MCF 10A (cell line): Measurements from ENCODE around the gene TGM5. TPM values are rescaled to one million over a fixed set of nuclear protein-coding genes. Genes with fewer than 3 reads are reported as not detected.
"Not testable (repeated sequence)": the region's sequence is repeated elsewhere in the genome, so short reads cannot be mapped to it uniquely, and the experiment has no call there.

Source experiments
- BruUV-seq: library from RNA; stranded (reverse); fragments of 400-500 nt; replicated peaks from 2 replicates; lab custom pipeline; 2021; lab: Mats Ljungman, UMichigan
- CTCF ChIA-PET: fragments of 300-600 bp; sonication (Branson Sonifier 250); formaldehyde crosslinking; extraction: SDS; loops from one replicate; lab custom pipeline; 2021; ENCODE audit warnings: antibody characterized with exemption, inconsistent platforms; lab: Yijun Ruan, JAX
- POLR2A ChIA-PET: fragments of 300-600, 350-650 bp; sonication (Branson Sonifier 250); formaldehyde crosslinking; extraction: SDS; loops from one replicate; lab custom pipeline; 2020; ENCODE audit warnings: antibody characterized with exemption, inconsistent platforms; lab: Yijun Ruan, JAX
- DNase-seq: peaks from one replicate; pipeline ENCODE4 v3.0.0-alpha.2; 2018; ENCODE audit not compliant: unreplicated experiment
- H3K27ac Mint-ChIP-seq: one replicate; pipeline ENCODE4 v1.8.0; 2022; ENCODE audit warnings: mild to moderate bottlenecking, low read depth, mixed read lengths; ENCODE audit not compliant: unreplicated experiment
- H3K27me3 Mint-ChIP-seq: one replicate; pipeline ENCODE4 v1.8.0; 2022; ENCODE audit warnings: mixed read lengths; ENCODE audit not compliant: insufficient read depth, unreplicated experiment
- H3K36me3 Mint-ChIP-seq: one replicate; pipeline ENCODE4 v1.8.0; 2022; ENCODE audit warnings: mild to moderate bottlenecking, moderate library complexity, mixed read lengths; ENCODE audit not compliant: insufficient read depth, unreplicated experiment
- H3K4me1 Mint-ChIP-seq: one replicate; pipeline ENCODE4 v1.8.0; 2022; ENCODE audit warnings: mixed read lengths; ENCODE audit not compliant: insufficient read depth, unreplicated experiment
- H3K4me3 Mint-ChIP-seq: one replicate; pipeline ENCODE4 v1.8.0; 2022; ENCODE audit warnings: mild to moderate bottlenecking, moderate library complexity, mixed read lengths; ENCODE audit not compliant: unreplicated experiment
- H3K9me3 Mint-ChIP-seq: one replicate; pipeline ENCODE4 v1.8.0; 2022; ENCODE audit warnings: mixed read lengths; ENCODE audit not compliant: unreplicated experiment
- CTCF ChIP-seq: fragments of 200-600 bp; IDR thresholded peaks from one replicate; pipeline ENCODE4 v1.8.0; 2022; ENCODE audit warnings: antibody characterized with exemption, mild to moderate bottlenecking; ENCODE audit not compliant: unreplicated experiment
- intact Hi-C: fragments of 100-400 bp; cut with micrococcal nuclease; formaldehyde crosslinking; loops from 2 replicates; pipeline ENCODE4 v1.14.1; 2022
- total RNA-seq: library from RNA; stranded (reverse); gene quantifications from 2 replicates; pipeline ENCODE4 v1.2.3, GENCODE V29; 2022

The TGM5 gene
- total RNA-seq, 1 experiment from 2014 or later: 0.12 TPM

GRCh38 chr15:43226436-43227305 lies 40.1 kb downstream of the TGM5 start:
- BruUV-seq: no TSS peak

GRCh38 chr15:43225950-43226255 lies 40.8 kb downstream of the TGM5 start:
- POLR2A ChIA-PET: interaction anchor here (0.7 to 3.2 kb wide), 10 partner anchors 13 to 62 kb away, joined by 3 to 32 read pairs (median 4); partner anchors contain the start of gene TGM5
- H3K9me3 Mint-ChIP-seq, BruUV-seq: not testable (repeated sequence)

More at GRCh38 chr15:43226436-43227305, 40.1 kb downstream of the TGM5 start:
- Mint-ChIP-seq H3K36me3 (no peaks in the 10 kb centered on the region), H3K27me3 (no peaks in the 10 kb centered on the region), H3K27ac (no peak overlapping the region), H3K9me3 (no peaks in the 10 kb centered on the region), H3K4me3 (no peak overlapping the region), H3K4me1 (no peaks in the 10 kb centered on the region)
- TF ChIP-seq CTCF: no peak
- ChIA-PET POLR2A (interaction anchor here (1.1 to 3.2 kb wide), 4 partner anchors 12 to 59 kb away, joined by 4 to 32 read pairs (median 8); partner anchors contain the start of gene TGM5), CTCF (interaction anchor here (0.6 to 3.5 kb wide), 28 partner anchors 9 to 99 kb away, joined by 3 to 222 read pairs (median 6); partner anchors contain the start of genes CCNDBP1 and TGM5)
- intact Hi-C loops: no loop called here
- DNase-seq: no peak

DNA sequence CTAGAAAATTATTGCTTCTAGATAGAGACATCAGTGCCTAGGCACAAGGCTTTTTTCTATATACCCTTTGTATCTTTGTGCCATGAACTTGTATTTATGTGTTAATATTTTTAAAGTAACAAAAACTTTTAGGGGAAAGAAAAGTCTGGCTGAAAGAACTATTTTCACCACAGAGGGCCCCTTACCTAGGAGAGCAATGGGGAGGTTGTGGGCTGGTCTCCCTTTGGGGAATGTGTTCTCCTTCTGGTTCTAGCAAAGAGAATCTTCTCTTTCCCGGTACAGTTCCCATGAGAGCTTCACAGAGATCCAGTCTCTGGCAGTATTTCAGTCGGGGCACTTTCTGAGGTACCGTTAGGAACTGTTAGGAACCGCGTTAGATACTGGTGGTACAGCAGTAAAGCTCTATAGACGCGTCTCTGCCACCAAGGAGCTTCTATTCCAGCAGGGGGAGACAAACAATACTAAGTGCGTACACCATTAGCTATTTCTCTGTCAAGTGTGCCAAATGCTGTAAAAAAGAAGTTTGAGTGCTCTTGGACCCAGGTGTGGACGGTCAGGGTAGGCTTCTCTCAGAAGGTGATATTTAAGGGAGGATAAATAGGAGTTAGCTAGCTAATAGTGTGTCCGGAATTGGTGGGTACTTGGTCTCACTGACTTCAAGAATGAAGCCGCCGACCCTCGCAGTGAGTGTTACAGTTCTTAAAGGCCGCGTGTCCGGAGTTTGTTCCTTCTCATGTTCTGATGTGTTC lies 41.4 kb downstream of the TGM5 start:
- ChIA-PET POLR2A (interaction anchor here (0.7 to 3.2 kb wide), 12 partner anchors 13 to 62 kb away, joined by 3 to 32 read pairs (median 4); partner anchors contain the start of gene TGM5), CTCF (interaction anchor here (0.6 to 3.5 kb wide), 46 partner anchors 9 to 1173 kb away, joined by 3 to 222 read pairs (median 6); partner anchors contain the start of genes CCNDBP1, TGM5 and TGM7)
- peak; percentile 77 for DNase-seq
- H3K9me3 Mint-ChIP-seq: no peaks in the 10 kb centered on the region
- H3K36me3 Mint-ChIP-seq: no peaks in the 10 kb centered on the region
- no peak overlapping the region for H3K27ac Mint-ChIP-seq
- no peak overlapping the region for H3K4me3 Mint-ChIP-seq
- no peaks in the 10 kb centered on the region for H3K27me3 Mint-ChIP-seq
- intact Hi-C loops: loop anchor here (1.0 kb wide), 2 partner anchors 43 to 60 kb away; no protein-coding TSS in a partner anchor
- peak; percentile 75 for TF ChIP-seq CTCF
- H3K4me1 Mint-ChIP-seq: peaks cover under 1% of the 10 kb centered on the region
- no TSS peak for BruUV-seq

More at GRCh38 chr15:43225950-43226255, 40.8 kb downstream of the TGM5 start:
- not testable (repeated sequence) for H3K27ac Mint-ChIP-seq, DNase-seq, H3K27me3 Mint-ChIP-seq, H3K4me3 Mint-ChIP-seq, H3K4me1 Mint-ChIP-seq, H3K36me3 Mint-ChIP-seq
- intact Hi-C loops: loop anchor here (1.0 kb wide), 2 partner anchors 42 to 59 kb away; no protein-coding TSS in a partner anchor
- CTCF ChIA-PET: interaction anchor here (0.6 to 3.5 kb wide), 42 partner anchors 10 to 1174 kb away, joined by 3 to 222 read pairs (median 6); partner anchors contain the start of genes CCNDBP1, TGM5 and TGM7

- H3K27ac Mint-ChIP-seq: no peak overlapping the region
- no peak overlapping the region for H3K4me3 Mint-ChIP-seq
- peaks cover 6% of the 10 kb centered on the region for H3K4me1 Mint-ChIP-seq
- no peaks in the 10 kb centered on the region for H3K27me3 Mint-ChIP-seq
- intact Hi-C loops: no loop called here
- no peak for TF ChIP-seq CTCF
- BruUV-seq: no TSS peak
- no peaks in the 10 kb centered on the region for H3K36me3 Mint-ChIP-seq
- no peak for DNase-seq
- H3K9me3 Mint-ChIP-seq: no peaks in the 10 kb centered on the region
- CTCF ChIA-PET: interaction anchor here (0.6 to 5.6 kb wide), 4 partner anchors 16 to 118 kb away, joined by 3 to 41 read pairs (median 4); no protein-coding TSS in a partner anchor
- POLR2A ChIA-PET: interaction anchor here (1.2 to 1.9 kb wide), 2 partner anchors 17 to 64 kb away, joined by 4 to 6 read pairs; no protein-coding TSS in a partner anchor
Observed at GRCh38 chr15:43221422-43221821, 45.3 kb downstream of the TGM5 start.
